GM21390 (cell line): Measurements from ENCODE around the gene DCAF8.
A peak's percentile ranks its signal among the peaks of the same experiment; 100 is the strongest.
"Not testable (repeated sequence)": the region's sequence is repeated elsewhere in the genome, so short reads cannot be mapped to it uniquely, and the experiment has no call there.

ENCODE experiments used
- ATAC-seq: cut with Tn5 transposase; IDR thresholded peaks from one replicate; pipeline ENCODE4 v1.9.1; 2021; ENCODE audit not compliant: unreplicated experiment

Gene DCAF8

DNA sequence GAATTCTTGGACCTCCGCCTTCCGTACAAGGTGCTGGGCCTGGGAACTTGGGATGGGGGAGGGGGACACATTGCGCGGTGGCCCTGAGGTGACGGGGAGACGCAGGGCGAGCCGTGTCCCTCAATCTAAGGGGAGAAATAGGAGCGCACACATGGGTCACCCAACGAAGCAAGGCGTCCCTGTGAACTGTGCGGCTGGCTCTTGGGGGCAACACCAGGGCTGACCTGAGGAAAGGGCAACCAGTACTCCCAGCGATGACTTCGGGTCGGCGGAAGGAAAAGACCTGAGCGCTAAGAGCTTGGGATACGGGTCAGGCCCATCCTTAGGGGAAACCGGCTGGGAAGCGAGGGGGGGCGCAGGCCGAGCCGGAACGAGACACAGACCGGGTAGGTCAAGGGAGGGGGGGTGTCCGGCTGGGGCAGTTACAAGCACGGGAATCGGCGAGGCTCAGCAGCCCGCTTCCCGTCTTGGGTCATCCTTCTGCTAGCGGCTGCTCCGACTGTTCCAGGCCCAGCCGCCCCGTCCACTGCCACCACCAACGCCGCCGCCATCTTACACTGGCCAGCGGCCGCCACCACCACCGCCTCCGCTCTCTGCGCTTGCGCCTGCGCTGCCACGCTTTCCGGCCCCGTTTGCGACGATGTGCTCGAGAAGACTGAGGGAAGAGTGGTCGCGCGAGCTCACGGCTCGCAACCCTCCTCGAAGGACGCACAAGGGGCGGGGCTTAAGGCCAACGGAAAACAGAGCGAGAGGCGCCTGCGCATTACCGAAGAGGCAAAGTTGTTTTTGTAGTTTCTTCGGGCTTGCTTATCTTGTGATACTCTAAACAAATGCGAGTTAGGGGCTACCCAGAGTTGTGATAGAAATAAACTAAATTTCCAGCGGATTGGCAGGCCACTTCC, at the start of gene DCAF8:
DCAF8 (minus strand) TSS at position 657 of the 902 bp plus-strand sequence. CDS start 18,541 bp downstream, outside the sequence.
- ATAC-seq = peak; percentile 79

DNA sequence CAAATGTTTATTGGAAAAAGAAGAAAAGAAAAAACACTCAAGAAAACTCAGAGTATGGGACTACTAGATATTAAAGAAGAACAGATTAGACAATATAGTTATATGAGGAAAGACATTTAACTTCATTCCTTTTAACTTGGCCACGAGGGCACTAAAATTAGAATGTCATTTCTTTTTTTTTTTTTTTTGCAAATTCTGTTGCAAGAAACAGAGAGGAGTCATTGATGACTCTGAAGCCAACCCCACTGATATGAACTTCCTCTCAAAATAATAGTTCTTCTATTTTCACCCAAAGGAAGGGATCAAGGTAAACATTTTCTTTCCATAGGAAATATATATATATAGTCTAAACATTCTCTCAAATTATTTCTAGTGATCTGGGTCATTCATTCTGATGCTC, 47.2 kb upstream of the DCAF8 start:
- no peak for ATAC-seq

DNA sequence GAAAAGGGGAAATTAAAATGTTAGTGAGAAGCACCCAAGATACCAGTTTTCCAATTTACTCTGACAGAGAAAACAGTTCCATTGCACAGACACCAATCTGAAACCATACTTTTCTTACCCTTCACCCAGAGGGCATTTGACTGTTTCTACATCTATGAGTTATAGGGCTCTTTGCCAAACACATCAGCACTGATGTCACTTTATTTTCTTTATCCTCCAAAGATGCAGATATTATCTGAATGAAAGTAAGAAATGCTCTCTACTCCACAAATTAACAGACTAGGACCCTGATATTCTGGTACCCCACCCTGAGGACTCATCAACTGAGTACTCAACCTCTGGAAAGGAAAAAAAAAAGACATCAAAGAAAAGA, 46.8 kb upstream of the DCAF8 start:
- no peak for ATAC-seq

DNA sequence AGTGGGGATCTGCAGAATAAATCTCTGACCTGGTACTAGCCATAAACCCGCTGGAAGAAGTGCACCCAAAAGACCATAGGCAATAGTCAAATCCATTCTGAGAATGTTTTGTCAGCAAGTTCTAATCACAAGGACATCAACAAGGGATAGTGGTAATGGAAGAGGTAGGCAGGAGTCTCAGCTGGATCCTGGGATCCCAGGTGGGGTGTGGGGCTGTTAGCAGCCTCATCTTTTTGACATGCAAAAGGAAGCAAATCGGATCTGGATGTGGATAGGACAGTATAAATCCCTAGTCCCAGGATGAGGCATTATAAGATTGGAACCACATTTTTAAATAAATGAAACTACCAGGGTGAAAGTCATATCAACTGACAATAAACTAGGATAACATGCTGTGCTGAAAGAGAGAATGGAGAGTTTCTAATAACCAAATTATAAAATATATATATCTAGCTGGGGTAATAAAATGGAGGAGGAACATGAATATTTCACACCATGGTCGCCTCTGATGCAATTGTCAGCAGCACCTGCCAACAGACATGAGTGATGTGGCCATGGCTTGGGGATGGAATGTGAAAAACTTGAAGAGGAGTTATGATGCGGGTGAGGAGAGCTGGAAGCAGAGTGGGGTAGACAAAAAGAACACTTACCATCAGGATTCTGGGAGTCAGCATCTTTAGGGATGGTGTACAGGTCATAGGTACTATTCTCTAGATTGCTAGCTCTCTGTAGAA, 46.3 kb upstream of the DCAF8 start:
- ATAC-seq = no peak

DNA sequence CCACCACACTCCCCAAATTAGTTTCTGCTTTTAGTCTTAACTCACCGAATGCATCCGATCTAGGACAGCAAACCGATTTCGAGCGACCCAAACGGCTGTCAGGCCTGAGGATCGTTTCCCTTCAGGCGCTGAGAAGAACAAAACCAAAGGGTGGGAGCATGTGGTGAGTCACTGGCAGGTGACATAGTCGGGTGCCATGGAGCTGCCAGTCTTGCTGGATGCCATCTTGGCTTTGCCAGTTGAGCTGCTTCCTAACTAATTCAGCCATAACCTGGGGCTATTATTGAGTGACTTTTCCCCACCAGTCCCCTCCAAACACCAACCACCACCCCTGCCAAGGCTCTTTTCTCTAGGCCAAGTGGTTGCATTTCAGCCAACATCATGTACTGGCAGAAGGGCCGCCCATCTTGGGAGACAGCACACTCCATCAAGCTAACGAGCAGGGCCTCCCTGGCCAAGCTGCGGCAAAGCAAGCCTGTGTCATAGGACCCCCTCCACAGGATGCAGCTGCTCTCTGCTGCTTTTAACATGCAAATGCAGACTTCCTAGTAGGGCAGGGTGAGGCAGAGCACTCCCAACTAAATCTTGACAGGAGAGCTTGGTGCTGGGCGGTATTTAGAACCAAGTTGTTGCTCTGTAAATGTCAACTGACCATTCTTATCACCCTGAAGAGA, 44.9 kb upstream of the DCAF8 start:
- no peak for ATAC-seq

DNA sequence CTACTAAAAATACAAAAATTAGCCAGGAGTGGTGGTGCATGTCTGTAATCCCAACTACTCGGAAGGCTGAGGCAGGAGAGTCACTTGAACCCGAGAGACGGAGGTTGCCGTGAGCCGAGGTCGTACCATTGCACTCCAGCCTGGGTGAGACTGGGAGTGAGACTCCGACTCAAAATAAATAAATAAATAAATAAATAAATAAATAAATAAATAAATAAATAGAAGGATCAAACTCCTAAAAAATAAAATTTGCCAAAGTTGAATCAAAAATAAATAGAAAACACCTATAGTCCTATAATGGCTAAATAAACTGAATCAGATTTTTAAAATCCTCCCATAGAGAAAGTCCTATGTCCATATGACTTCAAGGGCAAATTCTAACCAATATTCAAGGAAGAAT, 37.8 kb upstream of the DCAF8 start:
- no peak for ATAC-seq

DNA sequence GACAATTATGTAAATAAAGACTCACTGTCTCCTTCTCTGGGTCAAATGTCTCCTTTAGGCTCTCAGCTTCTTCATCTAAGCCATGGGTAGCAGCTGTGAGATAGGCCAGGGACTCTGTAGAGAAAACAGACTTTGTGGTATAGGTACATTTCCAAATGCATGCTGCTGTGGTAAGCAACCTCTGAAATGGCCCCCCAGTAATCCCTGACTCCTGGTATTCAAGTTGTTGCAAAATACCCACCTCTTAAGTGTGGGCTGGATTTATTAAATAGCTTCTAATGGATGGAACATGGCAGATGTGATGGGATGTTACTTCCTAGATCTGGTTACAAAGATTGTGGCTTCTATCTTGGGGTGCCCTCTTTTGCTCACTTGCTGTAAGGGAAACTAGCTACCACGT, 33.7 kb upstream of the DCAF8 start:
- ATAC-seq = no peak

DNA sequence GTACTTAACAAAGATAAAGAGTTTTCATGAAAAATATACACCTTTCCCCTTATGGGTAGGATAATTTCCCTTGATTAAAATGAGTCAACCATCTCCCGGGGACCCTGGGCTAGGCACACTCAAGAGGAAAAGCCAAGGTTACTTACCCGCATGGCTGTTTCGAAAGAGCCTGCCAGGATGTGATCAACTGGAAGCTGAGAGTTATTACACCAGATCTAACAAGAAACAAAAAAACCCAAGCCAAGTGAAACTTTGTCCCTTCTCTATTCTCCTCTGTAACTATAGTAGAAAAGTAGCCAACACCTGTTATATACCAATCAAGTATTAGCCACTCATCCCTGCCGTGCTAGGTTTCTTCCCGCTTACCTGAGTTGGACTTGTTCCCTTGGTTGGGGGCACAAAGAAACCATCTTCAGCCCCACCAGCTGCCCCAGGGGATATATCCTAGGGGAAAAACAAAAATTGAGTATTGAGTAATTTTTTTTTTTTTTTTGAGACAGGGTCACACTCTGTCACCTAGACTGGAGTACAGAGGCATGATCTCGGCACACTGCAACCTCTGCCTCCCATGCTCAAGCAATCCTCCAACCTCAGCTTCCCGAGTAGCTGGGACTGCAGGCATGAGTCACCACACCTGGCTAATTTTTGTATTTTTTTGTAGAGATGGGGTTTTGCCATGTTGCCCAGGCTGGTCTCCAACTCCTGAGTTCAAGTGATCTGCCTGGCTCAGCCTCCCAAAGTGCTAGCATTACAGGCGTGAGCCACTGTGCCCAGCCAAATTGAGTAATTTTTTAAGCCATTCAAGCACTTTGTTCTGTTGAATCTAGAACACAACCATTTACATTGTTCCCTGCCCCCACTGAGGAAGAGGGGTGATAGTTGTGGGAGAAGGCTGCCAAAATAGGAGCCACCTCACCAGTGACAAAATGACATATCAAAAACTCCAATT, 30.9 kb upstream of the DCAF8 start:
- no peak for ATAC-seq

DNA sequence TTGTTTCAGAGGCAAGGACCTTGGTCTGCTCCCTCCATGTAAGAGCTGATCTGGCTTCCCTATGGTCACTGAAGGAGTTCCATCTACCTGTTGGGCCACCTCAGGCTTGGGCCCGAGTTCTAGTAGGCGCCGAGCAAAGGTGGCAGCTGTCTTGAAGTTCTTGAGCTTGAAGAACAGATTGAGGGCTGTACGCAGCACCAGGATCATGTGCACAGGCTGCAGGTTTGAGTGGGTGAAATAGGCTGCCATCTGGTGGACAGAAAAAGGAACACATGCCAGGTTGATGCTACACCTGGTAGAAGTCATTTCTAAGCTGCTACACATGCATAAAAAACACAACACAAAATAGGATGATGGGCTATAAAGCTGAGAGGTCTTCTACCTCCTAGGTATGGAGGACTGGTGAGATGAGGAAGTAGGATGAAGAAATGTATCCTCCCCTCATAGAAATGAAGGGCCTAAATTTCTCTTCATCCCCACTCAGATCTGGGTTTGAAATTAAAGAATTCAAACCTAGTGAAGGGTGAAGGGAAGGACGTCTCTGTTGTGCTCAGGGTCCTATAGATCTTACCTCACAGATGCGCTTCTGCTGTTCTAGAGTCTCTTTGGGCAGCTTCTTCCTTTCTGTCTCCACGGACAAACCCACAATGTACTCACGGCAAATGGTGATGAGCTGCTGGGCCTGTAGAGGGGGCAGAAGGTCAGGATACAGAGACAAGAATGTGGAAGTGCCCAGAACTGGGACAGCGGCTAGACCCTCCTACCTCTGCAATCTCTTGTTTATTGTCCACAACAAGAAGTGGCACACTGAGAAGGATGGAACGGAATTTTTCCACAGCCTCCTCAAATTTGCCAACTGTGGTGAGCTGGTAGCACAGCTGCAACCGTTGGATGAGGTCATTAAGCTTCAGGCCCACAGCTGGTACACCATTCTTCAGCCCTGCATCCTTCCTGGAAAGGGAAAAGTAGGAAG, 29.2 kb upstream of the DCAF8 start:
- ATAC-seq = peak; percentile 66

DNA sequence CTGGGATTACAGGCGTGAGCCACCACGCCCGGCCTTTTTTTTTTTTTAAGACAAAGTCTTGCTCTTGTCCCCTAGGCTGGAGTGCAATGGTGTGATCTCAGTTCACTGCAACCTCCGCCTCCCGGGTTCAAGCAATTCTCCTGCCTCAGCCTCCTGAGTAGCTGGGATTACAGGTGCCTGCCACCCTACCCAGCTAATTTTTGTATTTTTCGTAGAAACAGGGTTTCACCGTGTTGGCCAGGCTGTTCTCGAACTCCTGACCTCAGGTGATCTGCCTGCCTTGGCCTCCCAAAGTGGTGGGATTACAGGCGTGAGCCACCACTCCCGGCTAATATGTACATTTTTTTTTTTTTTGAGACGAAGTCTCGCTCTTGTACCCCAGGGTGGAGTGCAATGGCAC, 25.4 kb upstream of the DCAF8 start:
- ATAC-seq = not testable (repeated sequence)

DNA sequence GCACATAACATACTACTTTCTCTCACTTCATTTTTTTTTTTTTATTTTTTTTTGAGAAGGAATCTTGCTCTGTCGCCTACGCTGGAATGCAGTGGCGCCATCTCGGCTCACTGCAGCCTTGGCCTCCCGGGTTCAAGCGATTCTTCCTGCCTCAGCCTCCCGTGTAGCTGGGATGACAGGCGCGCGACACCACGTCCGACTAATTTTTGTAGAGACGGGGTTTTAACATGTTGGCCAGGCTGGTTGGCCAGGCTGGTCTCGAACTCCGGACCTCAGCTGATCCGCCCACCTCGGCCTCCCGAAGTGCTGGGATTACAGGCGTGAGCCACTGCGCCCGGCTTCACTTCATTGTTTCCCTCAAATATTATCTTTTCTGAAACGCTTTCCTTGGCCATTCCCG, 23.2 kb upstream of the DCAF8 start:
- no peak for ATAC-seq

DNA sequence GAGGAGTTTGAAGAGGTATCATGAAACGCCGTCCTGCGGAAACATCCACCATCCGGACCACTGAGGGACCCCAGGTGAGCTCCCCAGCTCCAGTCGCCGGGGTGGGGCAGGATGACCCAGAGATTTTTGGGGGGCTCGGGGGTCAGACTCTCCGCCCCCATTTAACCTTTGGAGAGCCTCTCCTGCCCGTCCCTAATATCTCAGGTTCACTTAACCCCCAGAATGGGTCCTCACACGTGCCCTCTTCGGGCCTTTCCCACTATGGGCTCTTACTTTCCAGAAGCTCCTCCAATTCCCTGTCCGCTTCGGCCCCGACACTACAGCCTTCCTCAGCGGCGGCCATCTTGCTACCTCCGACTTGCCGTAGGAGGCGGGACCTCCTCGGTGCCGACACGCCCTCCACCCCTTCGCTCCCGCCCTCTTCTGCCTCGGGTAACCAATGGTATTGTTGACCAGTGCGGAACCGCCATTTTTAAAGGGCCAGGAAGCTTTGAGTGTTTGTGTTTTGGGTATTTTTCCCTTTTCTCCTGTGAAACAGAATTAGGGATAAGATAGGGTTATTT, 22.5 kb upstream of the DCAF8 start, which contains the start of gene PEX19:
PEX19 (minus strand) TSS at position 352 of the 563 bp plus-strand sequence; CDS start at position 343, 9 bp downstream.
- ATAC-seq = peak; percentile 96

DNA sequence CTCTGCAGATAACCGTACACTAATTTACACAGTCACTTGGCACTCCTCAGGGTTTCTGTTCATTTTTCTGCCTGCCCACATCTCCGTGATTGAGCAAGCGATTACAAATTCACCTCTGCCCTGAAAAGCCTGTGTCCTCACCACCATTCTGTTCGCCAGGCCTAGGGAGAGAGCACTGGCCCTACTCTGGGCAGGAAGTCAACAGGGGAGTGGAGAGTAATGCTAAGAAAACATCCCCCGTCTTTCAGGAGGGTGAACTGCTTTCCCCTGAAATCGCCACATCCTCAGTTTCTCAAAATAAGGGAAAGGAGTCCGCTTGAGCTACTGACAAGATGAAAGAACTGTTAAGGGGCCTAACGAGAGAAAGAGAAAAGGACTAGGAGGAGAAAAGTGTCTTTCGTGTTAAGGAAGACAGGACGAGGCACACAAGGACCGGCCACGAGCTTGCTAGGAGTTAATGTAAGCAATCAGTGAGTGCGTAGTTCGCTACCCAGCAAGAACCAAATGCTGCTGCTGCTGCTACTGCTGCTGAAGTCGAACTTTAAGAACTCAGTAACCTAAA, 22.0 kb upstream of the DCAF8 start:
- peak; percentile 13 for ATAC-seq

DNA sequence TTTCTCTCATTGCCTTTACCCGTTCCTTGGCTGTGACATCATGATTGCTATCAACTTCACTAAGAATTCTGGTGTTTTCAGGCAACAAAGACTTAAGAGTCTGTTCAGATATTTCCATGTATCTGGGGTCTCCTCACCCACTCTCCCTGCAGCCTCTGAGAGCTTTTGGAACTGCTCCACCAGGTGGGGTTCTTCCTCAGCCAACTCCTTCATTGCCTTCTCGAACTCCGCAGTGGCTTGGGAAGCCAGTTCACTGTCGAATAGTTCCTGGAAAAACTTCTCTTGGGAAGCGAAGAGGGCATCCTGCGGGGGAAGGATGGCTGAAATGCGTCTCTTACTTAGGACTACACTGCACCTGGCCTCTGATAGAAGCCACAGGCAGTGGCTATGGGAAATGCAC, 20.5 kb upstream of the DCAF8 start:
- no peak for ATAC-seq

DNA sequence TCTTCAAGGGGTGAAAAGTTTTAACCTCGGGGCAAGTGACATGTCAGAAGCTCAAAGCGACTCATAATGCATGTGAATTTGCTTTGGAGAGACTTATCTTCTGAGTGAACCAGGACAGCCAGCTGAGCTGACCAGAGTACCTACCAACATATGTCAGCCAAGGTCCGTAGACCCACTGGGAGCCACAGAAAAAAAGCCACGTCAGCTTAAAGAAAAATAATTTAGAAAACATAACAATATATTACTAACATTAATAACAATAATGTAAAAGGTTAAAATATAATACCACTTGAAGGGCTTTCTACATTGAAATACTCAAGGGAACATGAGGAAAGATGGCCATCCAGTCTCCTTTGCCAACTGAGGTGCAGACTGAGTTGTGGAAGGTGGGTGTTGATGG, 15.6 kb upstream of the DCAF8 start:
- no peak for ATAC-seq

DNA sequence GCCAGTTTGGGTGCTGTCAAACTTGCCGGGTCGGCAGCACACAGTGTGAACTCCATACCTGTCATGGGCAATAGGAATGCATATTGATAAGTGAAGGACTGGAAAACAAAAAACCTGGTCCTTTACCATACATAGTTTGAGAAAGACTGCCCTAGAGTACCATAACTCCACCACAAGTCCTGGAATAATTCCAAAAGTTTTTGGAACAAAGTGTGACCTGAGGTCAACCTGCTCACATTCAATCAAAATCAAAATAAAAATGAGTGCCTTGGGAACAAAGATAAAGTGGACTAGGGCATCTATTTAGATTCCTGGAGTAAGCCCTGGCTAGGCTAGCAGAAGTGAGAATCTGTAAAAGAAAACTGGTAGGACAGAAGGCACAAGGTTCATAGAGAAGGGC, 15.0 kb upstream of the DCAF8 start:
- no peak for ATAC-seq

DNA sequence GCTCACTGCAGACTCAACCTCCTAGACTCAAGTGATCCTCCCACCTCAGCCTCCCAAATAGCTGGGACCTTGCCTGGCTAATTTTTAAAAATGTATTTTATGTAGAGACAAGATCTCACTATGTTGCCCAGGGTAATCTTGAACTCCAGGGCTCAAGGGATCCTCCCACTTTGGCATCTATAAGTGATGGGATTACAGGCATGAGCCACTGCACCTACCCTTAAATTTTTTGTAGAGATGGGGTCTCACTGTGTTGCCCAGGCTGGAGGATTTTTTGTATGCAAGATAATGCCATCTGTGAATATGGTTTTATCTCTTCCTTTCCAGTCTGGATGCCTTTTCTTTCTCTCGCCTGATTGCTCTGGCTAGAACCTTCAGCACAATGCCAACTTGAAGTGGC, 8.7 kb upstream of the DCAF8 start:
- ATAC-seq = no peak

DNA sequence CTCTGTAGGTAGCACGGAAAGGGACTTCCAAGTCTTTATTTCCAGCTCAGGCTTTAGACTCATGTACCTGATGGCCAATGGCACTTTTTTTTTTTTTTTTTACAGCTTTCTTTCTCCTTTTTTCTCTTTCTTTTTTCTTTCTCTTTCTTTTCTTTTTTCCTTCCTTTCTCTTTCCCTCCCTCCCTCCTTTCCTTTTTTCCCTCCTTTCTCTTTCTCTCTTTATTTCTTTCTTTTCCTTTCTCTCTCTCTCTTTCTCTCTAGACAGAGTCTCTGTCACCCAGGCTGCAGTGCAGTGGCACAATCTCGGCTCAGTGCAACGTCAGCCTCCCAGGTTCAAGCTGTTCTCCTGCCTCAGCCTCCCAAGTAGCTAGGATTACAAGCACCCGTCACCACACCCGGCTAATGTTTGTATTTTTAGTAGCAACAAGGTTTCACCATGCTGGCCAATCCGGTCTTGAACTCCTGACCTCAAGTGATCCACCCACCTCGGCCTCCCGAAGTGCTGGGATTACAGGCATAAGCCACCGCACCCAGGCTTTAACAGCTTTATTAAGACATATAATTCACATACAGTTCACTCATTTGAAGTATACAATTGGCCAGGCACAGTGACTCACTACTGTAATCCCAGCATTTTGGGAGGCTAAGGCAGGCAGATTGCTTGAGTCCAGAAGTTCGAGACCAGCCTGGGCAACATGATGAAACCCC, 5.1 kb upstream of the DCAF8 start:
- ATAC-seq = no peak
